GM18519 (cell line): ENCODE results near the gene RNF32.
"Not testable (repeated sequence)": the region's sequence is repeated elsewhere in the genome, so short reads cannot be mapped to it uniquely, and the experiment has no call there.

Source experiments
- ATAC-seq: cut with Tn5 transposase; IDR thresholded peaks from one replicate; pipeline ENCODE4 v1.9.1; 2021; ENCODE audit warnings: mild to moderate bottlenecking, moderate library complexity; ENCODE audit not compliant: unreplicated experiment, low FRiP score

The RNF32 gene

DNA sequence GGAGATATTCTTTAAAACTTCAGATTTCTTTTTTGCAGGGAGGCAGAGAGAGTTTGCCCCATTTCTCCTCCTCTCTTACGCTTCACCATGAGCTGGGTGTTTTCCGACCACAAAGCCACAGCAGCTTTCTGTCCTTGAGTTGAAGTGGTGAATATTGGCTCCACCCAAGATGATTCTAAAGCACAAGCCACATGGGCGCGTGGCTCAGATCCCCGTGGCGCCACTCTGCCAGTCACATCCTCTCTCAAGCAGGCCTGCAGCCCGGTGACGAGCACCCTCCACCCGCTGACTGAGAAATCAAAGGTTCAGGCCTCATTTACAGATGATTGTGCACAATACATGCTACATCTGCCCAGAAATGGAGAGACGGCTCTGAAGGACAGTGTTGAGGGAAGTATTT lies 27.6 kb upstream of the RNF32 start:
- no peak for ATAC-seq

DNA sequence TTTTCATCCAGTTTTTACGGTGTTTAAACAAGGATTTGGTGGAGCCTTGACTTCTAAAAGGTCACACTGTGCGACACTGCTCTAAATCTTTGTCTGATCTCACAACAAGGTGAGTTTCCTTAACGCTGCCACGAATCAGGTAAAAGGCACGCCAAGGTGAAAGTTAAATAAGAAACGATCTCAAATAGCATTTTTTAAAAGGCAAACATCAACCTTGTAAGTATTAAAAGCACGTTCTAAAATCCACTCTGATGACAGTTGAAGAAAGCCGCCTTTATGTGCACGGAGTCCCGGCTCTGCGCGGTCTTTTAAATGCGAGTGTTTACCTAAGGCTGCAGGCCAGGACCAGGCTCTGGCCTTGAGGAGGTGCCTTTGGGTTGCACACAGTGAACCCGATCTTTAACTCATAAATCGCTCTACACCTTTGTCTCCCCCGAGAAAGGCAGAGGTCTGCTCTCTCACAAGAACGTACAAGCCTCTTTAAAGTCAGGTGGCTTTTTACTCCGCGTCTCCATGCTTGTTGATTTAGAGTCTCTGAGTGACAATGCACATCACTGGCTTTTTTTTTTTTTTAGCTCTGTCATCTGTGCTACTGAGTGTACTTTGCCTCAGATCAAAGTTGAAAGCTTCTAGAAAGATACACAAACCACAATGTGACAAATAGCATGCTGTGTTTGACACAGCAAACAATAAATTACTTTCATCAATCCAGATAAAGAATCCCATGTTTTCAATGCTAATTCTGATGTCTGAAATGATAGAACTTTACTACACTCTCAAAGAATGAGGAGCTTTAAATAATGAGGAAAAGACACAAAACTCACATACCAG lies 25.9 kb upstream of the RNF32 start:
- ATAC-seq, result no peak

DNA sequence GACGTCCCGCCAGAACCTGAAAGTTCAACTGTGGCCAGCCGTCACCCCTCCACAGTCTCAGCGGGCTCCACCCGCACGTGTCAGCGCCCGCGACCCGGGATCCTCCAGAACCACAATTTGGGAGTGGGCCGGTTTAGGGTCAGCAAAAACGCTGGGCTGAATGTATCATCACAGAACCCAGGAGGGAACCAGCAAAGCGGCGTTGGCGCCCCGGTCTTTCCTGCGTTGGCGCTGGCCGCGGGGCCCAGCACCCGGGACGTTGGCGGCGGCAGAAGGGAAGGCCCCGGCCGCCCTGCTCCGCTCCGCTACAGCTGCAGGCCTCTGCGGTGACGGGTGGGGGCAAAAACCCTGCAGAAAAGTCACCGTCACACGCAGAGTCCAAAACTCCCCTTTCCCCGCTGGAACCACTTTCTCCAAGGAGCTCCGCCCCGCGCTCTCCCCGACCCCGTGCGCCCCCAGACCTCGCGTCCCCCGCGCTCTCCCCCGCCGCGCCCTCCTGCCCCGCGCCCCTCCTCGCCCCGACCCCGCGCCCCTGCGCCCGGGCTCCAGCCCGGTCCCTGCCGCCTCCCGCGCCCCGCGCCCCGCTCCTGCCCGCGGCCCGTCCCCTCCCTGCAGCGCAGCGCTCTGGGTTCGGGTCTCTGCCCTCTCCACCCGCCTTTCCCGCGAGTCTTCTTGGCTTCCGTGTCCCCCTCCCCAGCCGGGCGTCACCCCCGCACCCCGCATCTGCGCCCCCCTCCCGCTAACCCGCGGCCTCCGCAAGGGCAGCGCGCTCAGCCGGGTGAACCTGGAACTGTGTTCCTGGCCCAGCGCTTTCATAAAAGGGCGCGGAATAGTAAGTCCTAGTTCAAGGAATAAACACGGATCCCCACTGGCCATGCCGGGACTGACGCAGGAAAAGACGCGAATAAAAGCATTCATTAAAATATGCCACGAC lies 24.0 kb upstream of the RNF32 start:
- no peak for ATAC-seq

DNA sequence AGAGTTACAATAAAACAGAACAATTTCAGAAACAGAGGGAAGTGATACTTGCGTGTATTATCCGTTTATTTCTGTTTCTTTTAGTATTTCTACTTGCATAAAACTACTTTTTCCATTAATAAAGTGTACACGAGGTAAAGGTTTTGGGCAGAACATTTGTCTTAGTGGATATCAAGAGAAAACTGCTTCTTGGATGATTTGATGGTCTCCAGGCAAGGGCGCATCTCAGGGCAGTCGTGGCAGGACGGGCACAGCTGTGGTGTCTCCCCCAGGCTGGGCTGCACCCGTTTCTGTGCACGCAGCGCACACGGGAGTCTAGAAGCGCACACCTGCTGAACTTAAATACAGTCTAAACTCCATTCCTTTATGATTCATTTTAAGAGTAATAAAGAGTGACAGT lies 23.4 kb upstream of the RNF32 start:
- no peak for ATAC-seq

DNA sequence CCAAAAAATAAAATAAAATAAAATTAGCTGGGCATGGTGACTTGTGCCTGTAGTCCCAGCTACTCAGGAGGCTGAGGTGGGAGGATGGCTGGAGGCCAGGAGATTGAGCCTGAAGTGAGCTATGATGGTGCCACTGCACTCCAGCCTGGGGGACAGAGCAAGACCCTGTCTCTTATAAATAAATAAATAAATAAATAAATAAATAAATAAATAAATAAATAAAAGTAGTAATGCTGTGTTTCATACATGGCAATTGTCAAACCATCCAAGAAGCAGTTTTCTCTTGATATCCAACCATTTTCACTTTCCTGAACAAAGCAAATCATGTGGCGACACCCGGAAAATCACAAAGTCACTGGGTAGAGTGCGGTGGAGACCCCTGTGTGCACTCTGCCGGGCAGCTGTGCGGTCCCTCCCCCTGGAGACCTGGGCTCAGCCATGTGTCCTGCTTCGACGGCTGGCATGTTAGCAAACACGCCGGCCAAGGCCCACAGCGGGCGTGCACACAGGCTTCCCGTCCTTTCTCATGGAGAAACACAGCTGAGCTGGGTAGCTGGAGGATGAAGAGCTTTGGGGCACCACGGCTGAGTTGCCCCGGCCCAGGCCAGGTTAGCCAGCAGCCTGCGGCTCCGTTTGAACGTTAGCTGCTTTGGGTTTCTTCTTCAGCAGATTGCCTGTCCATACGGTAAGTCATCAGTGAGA lies 22.3 kb upstream of the RNF32 start:
- no peak for ATAC-seq

DNA sequence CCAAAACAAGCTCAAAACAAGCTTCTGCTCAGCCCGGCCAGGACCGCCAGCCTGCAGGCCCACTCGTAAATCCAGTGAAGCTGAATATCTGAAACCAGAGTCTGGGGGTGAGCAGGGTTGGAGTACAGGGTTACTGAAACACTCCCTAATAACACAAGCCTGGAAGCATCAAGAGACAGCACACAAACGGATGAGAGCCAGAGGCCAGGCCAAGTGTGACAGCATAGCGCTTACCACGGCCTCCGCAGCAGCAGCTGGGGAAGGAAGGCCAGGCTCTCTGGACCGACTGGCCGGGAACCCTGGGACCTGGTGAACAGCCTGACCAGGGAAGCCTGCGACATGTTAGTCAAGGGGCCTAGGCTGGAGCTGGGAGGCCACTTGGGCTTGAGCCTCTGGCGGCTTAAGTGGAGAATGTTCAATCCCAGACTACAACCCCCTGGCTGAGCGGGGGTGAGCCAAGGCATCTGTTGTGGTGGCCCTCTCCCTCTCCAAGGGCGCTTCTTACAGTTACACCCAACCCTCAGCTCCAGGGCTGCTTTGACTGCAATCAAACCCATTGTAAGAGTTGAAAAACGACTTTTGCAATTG lies 21.7 kb upstream of the RNF32 start:
- ATAC-seq, result no peak

DNA sequence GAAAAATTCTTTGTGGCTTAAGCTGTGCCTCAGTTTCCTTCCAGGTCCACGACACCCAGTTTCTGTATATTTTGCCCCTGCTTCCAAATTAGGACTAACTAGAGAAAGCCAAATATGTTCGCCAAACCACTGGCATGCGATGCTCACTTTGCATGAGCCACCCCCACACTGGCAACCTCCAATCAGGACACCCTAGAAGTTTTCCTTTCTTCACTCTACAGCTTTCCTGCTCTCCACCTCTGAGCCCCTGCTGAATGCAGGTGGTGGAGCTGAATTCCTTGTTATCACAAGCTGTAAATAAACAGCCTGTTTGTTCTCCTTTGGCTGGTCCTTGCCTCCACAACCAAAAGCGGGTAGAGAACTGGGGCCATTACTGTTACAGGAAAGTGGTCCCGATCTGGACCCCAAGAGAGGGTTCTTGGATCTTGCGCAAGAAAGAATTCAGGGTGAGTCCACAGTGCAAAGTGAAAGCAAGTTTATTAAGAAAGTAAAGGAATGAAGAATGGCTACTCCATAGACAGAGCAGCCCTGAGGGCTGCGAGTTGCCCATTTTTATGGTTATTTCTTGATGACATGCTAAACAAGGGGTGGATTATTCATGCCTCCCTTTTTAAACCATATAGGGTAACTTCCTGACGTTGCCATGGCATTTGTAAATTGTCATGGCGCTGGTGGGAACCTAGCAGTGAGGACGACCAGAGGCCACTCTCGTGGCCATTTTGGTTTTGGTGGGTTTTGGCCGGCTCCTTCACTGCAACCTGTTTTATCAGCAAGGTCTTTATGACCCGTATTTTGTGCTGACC lies 20.9 kb upstream of the RNF32 start:
- not testable (repeated sequence) for ATAC-seq

DNA sequence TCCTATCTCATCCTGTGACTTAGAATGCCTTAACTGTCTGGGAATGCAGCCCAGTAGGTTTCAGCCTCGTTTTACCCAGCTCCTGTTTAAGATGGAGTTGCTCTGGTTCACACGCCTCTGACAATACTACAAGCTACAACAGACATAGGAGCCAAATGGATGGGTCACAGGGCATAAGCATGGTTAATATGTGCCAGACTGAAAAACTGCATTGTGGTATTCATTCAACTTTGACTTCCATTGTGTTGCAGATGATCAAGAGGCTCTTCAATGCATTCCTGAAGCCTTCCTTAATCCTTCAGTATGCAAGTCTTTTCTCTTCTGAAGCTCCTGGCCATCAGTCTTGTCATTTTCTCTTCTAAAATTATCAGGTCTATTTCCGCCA lies 20.3 kb upstream of the RNF32 start:
- no peak for ATAC-seq

DNA sequence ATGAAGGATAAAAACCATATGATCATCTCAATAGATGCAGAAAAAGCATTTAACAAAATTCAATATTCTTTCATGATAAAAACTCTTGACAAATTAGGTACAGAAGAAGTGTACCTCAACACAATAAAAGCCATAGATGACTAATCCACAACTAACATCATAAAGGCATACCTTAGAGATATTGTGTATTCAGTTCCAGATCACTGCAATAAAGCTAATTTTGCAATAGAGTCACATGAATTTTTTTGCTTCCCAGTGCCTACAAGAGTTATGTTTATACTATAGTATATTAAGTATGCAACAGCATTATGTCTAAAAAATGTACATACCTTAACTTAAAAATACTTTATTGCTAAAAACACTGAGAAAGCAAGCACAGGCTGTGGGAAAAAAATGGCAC lies 18.9 kb upstream of the RNF32 start:
- no peak for ATAC-seq

DNA sequence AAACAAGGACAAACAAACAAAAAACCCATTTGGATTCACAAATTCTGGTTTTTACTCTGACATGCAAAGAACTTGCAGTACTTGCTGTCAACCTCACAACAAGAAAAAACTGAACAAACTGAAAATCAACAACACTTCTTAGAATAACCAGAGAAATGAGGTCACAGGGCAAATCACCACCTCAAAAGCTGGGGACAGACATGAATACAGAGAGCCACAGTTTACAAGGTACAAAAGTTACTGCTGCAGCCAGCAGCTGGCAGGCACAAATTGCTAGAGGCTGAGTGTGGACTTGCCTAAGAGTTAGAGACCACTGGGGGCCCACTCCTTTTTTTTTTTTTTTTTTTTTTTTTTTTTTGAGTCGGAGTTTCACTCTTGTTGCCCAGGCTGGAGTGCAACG lies 15.0 kb upstream of the RNF32 start:
- no peak for ATAC-seq

DNA sequence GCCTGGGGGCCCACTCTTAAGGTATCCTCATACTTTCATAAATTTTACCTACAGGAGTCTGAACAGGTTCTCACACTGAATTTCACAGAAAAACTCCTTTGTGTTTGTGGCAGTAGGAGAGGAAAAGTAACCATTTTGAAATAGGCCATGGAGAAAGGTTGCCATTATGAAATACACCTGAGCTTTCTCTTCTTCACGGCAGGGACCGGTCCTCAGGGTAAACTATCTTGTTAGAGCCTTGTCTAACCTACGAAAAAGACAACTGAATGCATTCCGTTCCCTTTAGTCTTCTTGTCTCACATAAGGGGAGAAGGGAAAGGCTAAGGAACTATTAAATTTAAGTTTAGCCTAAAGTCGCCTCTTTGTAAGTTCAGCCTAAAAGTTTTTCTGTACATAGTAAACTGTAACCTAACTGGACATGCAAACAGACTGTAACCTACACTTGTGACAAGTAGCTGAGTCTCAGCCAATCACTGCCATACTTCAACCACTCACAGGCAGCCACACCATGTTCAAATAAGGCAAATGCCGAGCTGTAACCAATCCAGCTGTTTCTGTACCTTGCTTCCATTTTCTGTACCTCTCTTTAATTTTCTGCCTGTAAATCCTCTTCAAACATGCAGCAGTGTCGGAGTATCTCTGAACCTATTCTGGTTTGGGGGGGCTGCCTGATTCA lies 14.2 kb upstream of the RNF32 start:
- no peak for ATAC-seq

DNA sequence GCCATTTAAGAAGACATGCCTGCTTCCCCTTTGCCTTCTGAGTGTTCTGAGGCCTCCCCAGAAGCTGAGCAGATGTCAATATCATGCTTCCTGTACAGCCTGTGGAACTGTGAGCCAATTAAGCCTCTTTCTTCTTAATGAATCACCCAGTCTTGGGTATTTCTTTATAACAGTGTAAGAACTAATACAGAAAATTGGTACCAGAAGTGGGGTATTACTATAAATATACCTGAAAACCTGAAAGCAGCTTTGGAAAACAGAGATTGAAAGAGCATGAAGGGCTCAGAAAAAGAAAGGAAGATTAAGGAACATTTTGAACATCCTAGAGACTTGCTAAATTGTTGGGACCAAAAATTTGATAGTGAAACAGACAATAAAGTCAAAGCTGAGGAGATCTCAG lies 12.0 kb upstream of the RNF32 start:
- ATAC-seq, result no peak

DNA sequence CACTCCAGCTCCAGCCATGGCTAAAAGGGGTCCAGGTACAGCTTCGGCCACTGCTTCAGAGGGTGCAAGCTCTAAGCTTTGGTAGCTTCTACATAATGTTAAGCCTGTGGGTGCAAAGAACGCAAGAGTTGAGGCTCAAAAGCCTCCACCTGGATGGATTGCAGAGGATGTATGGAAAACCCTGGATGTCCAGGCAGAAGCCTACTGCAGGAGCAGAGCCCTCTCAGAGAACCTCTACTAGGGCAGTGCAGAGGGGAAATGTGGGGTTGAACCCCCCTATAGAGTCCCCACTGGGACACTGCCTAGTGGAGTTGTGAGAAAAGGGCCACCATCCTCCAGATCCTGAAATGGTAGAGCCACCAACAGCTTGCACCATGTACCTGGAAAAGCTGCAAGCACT lies 10.7 kb upstream of the RNF32 start:
- ATAC-seq, result no peak

DNA sequence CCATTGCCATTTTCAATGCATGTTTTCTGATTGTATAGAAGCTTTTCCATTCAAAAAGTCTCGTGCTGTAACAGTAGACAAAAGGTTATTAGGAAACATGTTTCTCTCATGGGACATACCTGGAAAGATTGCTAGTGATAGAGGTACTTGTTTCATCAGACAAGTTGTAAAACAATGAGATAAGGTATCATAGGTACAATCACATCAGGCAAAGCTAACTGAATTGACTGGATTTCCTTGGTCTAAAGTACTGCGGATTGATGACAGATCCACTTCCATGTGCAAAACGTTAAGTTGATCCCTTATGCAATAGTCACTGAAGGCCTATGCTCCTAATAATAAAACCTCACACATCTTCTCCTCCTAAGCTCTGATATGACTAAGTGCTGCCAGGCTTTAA lies 6.5 kb upstream of the RNF32 start:
- ATAC-seq, result no peak

DNA sequence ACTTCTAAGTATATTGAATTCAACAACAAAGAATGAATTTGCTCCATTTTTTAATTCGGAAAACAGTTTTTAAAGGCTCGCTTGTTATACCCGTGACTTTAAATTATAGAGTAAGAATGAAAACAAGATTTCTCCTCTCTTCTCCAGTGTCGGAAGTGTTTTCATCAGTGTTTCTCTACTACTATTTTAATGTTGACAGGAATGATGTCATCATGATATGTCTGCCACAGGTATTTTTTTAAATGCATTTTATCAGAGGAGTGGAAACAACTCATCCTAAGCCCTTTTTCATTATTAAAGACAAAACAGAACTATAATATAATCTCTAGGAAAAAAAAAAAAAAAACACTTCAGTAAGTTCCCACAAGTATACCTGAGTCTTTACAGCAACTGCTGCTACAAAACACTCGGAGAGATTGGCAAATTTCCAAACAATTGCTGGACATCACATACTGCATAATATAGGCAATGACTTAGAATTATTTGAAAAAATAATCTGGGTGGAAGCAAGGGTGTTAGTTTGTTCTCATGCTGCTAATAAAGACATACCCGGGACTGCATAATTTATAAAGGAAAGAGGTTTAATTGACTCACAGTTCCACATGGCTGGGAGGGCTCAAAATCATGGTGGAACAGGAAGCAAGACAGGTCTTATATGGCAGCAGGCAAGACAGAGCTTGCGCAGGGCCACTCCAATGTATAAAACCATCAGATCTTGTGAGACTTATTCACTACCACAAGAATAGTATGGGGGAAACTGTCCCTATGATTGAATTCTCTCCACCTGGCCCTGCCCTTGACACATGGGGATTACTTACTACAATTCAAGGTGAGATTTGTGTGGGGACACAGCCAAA lies 4.8 kb upstream of the RNF32 start:
- ATAC-seq, result no peak

DNA sequence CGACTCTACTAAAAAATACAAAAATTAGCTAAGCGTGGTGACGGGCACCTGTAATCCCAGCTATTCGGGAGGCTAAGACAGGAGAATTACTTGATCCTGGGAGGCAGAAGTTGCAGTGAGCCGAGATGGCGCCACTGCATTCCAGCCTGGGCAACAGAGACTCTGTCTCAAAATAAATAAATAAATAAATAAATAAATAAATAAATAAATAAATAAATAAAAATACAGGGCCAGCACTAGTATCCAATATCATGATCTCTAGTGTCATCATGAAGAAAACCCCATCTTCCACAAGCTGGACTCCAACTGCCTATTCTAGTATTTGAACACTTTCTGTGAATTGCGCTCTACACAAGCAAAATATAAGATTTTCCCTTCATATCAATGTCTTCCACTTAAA lies 3.5 kb upstream of the RNF32 start:
- ATAC-seq, result not testable (repeated sequence)

DNA sequence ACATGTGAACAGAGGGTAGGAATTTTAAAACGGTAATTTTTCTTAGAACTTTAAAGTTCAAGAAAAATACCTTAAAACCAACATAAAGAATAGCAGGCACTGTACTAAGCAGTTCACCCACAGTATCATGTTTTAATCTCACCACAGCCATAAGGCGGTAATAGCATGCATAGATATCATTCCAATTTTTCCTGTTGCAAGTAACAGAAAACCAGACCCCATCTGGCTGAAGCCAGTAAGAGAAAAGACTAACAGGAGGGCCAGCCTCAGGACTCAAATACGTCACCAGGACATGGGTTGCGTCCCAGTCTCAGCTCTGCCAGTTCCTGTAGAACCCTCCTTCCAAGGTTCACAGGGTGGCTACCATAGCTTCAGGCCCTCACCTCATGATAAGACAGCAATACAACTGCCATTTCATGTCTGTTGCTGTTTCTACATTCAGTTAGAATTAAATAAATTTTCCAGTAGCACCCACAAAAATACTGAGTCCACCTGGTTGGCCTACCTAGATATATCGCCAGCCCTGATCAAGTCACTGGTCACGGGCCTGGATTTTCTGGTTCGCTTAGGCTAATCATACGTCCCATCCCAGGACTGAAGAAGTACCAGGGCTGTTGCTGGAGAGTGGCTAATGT lies 2.0 kb upstream of the RNF32 start:
- ATAC-seq, result no peak
